Measurements from ENCODE around the gene CHRNA4.

The CHRNA4 gene

GRCh38 chr20:63365601-63366389 is 4.6 kb upstream of the CHRNA4 start:
- Mint-ChIP-seq H3K27ac (no peak overlapping the region), H3K27me3 (peaks cover 28 to 43% of the 10 kb centered on the region in 2 donors), H3K36me3 (peaks cover 0 to 3% of the 10 kb centered on the region in 2 donors), H3K4me3 (no peak overlapping the region), H3K4me1 (peaks cover 3 to 6% of the 10 kb centered on the region in 2 donors), H3K9me3 (no peaks in the 10 kb centered on the region)
- ATAC-seq (replicated peaks) (no peak), DNase-seq (no peak)

DNA sequence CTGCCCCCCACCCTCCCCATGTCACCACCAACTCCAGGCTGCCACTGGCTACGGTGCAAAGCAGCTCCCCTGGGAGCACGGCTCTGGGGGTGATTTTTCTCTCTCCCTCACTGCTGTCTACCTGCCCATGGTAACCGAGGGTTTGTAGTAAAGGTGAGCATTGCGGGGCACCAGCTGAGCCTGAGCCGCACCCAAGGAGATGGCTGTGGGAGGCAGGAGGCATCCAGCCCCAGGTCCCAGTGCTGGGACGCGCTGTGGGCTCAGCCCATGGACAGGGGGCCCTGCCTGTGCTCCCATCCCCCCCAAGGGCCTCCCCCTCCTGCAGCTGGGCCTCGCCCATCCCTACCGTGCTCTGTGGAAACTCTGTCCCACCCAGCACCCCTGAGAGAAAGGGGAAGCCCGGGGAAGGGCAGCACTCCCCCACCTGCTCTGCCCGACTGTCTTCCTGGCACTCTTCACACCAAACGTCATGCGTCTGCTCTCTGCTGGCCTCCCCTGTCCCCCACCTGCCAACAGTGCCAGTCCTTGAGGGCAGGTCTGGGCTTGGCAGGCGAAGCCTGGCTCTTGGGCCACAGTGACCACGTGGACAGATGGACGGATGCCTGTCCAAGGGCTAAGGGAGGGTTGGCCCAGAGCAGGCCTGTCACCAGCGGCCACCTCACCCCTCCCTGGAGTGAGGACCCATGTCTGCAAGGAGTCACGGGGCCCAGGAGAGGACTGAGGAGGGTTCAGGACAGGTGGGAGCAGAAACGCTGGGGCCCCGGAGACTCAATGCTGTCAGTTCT is 3.8 kb upstream of the CHRNA4 start:
- no peak for DNase-seq
- H3K4me3 Mint-ChIP-seq: no peak overlapping the region
- ATAC-seq (replicated peaks): no peak
- no peaks in the 10 kb centered on the region for H3K9me3 Mint-ChIP-seq
- peaks cover 30 to 50% of the 10 kb centered on the region in 2 donors for H3K27me3 Mint-ChIP-seq
- no peak overlapping the region for H3K27ac Mint-ChIP-seq
- H3K4me1 Mint-ChIP-seq: peaks cover 3 to 6% of the 10 kb centered on the region in 2 donors
- peaks cover 0 to 3% of the 10 kb centered on the region in 2 donors for H3K36me3 Mint-ChIP-seq

- H3K4me3 Mint-ChIP-seq: no peak overlapping the region
- peaks cover 0 to 3% of the 10 kb centered on the region in 2 donors for H3K36me3 Mint-ChIP-seq
- DNase-seq (no peak), ATAC-seq (replicated peaks) (no peak)
- peak overlapping the region; percentile 71 for H3K27ac Mint-ChIP-seq
- H3K9me3 Mint-ChIP-seq: no peaks in the 10 kb centered on the region
- H3K4me1 Mint-ChIP-seq: peaks cover 5 to 6% of the 10 kb centered on the region in 2 donors
- H3K27me3 Mint-ChIP-seq: peaks cover 39 to 59% of the 10 kb centered on the region in 2 donors
Observed at GRCh38 chr20:63363981-63364561, 2.9 kb upstream of the CHRNA4 start.

- no peak for DNase-seq
- Mint-ChIP-seq H3K4me1 (peaks cover 5 to 6% of the 10 kb centered on the region in 2 donors), H3K27ac (peak overlapping the region; percentile 1), H3K27me3 (peaks cover 43 to 67% of the 10 kb centered on the region in 2 donors), H3K36me3 (peaks cover 0 to 3% of the 10 kb centered on the region in 2 donors), H3K9me3 (no peaks in the 10 kb centered on the region), H3K4me3 (no peak overlapping the region)
- ATAC-seq (replicated peaks): no peak
Observed at GRCh38 chr20:63363013-63363957, 2.1 kb upstream of the CHRNA4 start.

DNA sequence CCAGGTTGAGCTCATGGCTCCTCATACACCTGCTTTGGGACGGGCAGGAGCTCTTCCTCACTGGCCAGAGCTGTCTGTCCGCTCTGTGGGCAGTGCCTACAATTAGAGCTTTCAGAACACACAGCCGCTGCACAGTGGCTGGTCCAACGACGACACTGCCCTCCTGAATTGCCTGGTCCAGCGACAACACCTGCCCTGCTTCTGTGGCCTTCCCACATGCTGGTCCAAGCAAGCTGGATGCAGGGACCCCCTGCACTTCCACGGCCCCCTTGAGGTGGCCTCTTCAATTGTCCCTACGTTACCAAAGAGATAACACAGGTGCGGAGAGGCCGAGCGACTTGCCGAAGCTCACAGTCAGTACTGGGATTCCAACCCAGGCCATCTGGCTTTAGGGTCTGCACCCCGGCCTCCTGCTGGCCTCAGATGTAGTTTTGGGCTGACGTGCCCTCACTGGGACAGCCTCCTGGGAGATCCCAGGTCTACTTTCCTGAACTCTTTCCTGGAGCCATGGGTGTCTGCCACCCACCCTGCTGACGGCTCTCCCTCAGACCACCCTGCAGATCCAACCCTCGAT is 1.4 kb upstream of the CHRNA4 start:
- Mint-ChIP-seq H3K9me3 (no peaks in the 10 kb centered on the region), H3K36me3 (peaks cover 0 to 3% of the 10 kb centered on the region in 2 donors), H3K27ac (no peak overlapping the region), H3K4me1 (peaks cover 5 to 6% of the 10 kb centered on the region in 2 donors), H3K4me3 (no peak overlapping the region), H3K27me3 (peaks cover 43 to 68% of the 10 kb centered on the region in 2 donors)
- DNase-seq (no peak), ATAC-seq (replicated peaks) (no peak)

DNA sequence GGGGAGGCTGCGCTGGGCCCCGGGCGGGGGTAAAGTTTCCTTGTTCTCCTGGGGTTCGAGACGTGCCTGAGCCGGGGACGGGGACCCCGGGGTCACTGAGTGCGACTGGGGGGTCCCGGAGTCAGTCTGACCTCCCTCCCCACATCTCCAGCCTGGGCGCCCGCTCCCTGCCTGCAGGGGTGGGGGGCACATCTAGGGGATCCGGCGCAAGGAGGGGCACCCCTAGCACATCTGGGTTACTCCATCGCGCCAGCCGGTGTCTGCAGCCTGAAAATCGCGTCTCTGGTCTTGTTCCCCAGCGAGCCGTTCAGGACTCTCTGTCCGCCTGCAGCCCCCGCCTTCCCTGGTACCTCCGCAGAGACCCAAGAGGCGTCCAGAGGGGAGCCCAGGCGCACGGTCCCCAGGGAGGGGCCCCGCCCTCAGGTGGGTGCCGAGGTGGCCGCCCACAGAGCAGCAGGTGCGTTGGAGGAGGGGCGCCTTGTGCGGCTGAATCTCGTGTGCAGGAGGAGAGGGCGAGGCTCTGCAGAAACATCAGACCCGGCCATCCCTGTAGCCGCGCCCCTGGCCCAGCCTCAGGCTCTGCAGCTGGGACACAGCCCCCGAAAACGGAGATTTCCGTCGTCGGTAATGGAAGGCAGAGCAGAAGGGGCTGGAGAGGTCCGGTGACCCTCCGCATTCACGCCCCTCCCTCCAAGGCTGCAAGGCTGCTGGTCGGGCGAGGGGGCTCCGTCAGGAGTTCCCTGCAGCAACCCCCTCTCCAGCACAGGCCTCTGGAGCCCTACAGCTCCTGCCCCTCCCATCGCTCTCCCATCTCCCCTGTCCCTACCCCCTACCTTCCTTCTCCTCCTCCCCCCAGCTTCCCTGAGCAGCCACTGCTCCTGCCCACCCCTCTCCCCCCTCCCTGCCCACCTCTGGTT is 628 bp upstream of the CHRNA4 start:
- Mint-ChIP-seq H3K27ac (no peak overlapping the region), H3K27me3 (peaks cover 49 to 68% of the 10 kb centered on the region in 2 donors), H3K36me3 (peaks cover 0 to 3% of the 10 kb centered on the region in 2 donors), H3K4me1 (peaks cover 5 to 6% of the 10 kb centered on the region in 2 donors), H3K4me3 (no peak overlapping the region), H3K9me3 (peaks cover 0 to 3% of the 10 kb centered on the region in 2 donors)
- ATAC-seq (replicated peaks) (peak; percentile 35 to 55), DNase-seq (no peak)

GRCh38 chr20:63359937-63360849 is 956 bp downstream of the CHRNA4 start:
- H3K27ac Mint-ChIP-seq: no peak overlapping the region
- DNase-seq: no peak
- peaks cover 5 to 6% of the 10 kb centered on the region in 2 donors for H3K4me1 Mint-ChIP-seq
- peaks cover 44 to 57% of the 10 kb centered on the region in 2 donors for H3K27me3 Mint-ChIP-seq
- no peak overlapping the region for H3K4me3 Mint-ChIP-seq
- H3K36me3 Mint-ChIP-seq: peaks cover 0 to 3% of the 10 kb centered on the region in 2 donors
- no peak for ATAC-seq (replicated peaks)
- peaks cover 0 to 3% of the 10 kb centered on the region in 2 donors for H3K9me3 Mint-ChIP-seq

DNA sequence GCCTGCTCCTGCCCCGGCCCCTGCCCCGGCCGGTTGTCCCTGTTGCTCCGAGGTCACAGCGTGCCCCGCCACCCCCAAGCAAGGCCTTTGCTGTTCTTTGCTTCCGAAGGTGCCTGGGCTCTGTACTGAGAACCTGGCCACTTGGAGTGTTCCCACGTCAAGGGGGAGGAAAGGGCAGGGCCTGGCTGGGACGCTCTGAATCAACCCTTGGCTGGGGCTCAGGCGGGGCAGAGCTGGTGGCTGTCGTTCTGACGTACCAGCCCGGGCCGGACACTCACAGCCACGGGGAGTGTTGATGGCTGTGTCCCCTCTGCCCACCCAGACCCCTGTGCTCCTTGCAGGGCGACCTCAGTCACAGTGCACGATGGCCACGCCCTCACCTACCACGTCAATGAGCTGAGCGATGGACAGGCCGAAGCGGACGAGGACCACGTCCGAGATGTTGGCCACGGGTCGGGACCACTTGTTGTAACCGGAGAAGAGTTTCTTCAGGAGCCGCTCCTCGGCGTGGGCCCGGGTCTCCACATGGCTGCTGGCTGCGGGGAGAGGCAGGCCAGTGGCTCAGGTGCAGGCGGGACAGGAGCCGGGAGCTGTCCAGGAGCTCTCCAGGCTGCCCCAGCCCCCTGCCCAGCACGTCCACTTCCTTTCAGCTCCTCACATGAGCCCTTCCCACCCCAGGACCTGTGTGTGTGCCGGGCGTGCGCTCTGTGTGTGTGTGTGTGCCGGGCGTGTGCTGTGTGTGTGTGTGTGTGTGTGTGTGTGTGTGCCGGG is 1.8 kb downstream of the CHRNA4 start:
- Mint-ChIP-seq H3K27ac (no peak overlapping the region), H3K4me3 (no peak overlapping the region), H3K9me3 (peaks cover 0 to 3% of the 10 kb centered on the region in 2 donors), H3K27me3 (peaks cover 43 to 51% of the 10 kb centered on the region in 2 donors), H3K36me3 (peaks cover 0 to 3% of the 10 kb centered on the region in 2 donors), H3K4me1 (peaks cover 5 to 6% of the 10 kb centered on the region in 2 donors)
- ATAC-seq (replicated peaks) (no peak), DNase-seq (no peak)

GRCh38 chr20:63357921-63358905 is 2.9 kb downstream of the CHRNA4 start:
- Mint-ChIP-seq H3K27ac (no peak overlapping the region), H3K27me3 (peaks cover 39 to 40% of the 10 kb centered on the region in 2 donors), H3K4me1 (peaks cover 5 to 6% of the 10 kb centered on the region in 2 donors), H3K4me3 (no peak overlapping the region), H3K9me3 (peaks cover 0 to 3% of the 10 kb centered on the region in 2 donors), H3K36me3 (peaks cover 0 to 3% of the 10 kb centered on the region in 2 donors)
- no peak for DNase-seq
- no peak for ATAC-seq (replicated peaks)
